Measurements from ENCODE around the gene RAD51B.
"Not testable (repeated sequence)": the region's sequence is repeated elsewhere in the genome, so short reads cannot be mapped to it uniquely, and the experiment has no call there.

The RAD51B gene

GRCh38 chr14:68219407-68219806 is 399.8 kb downstream of the RAD51B start:
- no peak for DNase-seq

DNA sequence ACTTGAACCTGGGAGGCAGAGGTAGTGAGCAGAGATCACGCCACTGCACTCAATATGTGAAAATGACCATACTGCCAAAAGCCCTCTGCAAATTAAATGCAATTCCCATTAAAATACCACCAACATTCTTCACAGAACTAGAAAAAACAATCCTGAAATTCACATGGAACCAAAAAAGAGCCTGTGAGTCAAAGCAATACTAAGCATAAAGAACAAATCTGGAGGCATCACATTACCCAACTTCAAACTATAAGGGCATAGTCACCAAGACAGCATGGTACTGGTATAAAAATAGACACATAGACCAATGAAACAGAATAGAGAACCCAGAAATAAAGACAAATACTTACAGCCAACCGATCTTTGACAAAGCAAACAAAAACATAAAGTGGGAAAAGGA is 401.5 kb downstream of the RAD51B start:
- DNase-seq: not testable (repeated sequence)

- DNase-seq: no peak
Observed at GRCh38 chr14:68222154-68222553, 402.6 kb downstream of the RAD51B start.

DNA sequence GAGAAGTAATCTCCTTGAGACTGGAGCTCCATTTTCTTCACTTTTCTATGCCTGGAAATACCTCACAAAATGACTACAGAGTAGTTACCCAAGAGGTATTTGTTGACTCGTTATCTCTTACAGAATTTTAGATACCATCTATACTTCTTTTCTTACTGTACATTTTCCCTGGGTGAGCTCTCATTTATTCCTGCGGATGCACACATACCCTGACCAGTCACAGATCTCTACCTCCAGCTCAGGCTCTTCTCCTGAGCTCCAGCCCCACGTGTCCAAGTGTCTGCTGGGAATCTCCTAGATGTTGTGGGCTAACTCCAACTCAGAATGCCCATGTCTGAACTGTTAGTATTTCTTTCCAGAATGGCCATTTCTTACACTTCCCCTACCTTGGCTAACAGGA is 403.1 kb downstream of the RAD51B start:
- no peak for DNase-seq

- DNase-seq: no peak
Observed at GRCh38 chr14:68223631-68224030, 404.1 kb downstream of the RAD51B start.

GRCh38 chr14:68225321-68225720 is 405.7 kb downstream of the RAD51B start:
- DNase-seq: no peak

DNA sequence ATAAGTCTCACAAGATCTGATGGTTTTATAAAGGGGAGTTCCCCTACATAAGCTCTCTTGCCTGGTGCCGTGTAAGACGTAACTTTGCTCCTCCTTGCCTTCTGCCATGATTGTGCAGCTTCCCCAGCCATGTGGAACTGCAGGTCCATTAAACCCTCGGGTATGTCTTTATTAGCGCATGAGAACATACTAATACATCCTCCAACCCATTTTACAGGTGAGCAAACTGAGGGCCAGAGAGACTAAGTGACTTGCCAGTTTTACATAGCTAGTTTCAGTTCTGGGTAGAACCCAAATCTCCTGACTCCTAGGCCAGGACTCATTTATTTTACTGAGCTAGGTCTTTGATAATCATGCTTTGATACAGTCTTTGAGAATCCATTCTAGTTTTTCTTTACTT is 406.9 kb downstream of the RAD51B start:
- no peak for DNase-seq

DNA sequence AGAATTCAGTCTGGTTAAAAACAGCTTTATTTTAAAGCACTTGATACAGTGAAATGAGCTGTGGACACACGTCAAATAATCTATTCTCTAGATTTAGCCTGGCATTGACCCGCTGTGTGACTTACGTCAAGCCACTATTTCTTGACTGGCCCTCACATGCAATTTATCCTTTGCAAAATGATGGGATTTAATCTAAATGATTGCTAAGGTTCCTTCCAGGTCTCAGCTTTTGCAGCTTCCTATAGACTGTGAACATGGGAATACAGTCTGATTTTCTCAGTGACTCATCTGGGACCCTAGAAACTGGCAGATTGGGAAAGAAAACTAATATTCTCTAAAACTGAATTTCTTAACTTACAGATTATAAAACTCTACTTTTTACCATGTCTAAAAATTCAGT is 409.1 kb downstream of the RAD51B start:
- DNase-seq: no peak

GRCh38 chr14:68229423-68230100 is 410.0 kb downstream of the RAD51B start:
- DNase-seq: no peak

DNA sequence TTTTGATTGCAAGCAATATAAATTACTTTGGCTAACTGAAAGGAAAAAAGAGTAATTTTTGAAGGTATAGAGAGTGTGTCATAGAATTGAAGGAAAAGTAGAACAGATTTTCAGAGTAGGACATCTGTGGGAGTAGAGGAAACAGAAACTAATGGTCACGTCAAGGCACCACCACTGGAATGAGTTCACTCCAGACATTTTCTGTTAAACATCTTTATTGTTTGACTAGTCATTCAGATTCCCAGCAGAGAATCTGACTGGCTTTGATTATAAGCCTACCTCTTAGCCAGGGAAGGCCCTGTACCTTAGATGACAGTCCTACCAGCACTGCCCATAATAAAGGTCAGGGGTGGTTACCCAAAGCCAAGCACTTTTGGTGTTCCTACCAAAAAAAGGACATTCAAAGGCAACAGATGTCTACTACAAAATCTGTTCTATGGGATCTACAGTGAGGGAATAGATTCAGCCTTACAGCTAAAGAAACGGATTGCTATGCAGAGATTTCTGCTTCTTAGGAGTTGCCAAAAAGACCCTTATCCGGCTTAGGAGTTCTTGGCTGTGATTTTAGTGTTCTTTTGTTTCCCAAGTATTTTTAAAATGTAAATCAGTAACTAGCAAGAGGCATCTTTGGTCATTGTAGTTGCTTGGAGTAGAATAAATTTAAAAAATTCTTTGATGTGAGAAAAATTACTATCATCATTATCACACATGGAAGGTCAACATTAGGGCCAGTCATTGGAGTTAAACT is 410.8 kb downstream of the RAD51B start:
- DNase-seq: no peak

DNA sequence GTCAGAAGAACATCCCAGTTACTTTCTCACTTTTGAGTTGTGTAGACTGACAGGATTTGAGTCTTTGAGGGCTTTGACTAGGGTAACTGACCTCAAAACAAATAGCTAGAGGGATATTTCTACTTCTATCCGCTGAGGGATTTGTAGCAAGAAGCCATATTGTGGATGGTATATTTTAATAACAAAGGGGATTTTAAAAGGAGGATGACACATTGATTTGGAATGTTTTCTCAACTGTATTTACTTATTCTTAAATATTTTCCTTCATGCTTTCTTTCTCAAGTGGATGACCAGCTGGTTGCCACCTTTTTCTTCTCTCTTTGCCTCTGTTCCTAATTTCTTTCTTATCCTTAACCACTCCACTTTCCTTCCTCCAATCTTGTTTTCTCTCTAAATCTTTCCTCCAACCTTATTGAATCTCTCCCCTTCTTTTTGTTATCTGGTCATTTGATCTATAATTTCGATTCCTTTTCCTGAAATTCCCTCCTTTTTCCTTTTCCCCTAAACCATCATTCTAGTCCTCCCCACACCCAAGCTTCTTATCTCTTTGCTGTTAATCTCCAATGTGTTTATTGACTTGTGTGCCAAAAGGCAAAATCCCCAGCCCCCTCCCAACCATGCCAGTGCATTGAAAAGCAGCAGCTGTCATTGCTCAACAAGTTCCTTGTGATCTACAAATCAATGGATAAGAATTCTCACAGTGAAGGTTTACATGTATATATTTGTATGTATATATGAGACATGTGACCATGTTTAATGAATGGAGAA is 411.6 kb downstream of the RAD51B start:
- no peak for DNase-seq

DNA sequence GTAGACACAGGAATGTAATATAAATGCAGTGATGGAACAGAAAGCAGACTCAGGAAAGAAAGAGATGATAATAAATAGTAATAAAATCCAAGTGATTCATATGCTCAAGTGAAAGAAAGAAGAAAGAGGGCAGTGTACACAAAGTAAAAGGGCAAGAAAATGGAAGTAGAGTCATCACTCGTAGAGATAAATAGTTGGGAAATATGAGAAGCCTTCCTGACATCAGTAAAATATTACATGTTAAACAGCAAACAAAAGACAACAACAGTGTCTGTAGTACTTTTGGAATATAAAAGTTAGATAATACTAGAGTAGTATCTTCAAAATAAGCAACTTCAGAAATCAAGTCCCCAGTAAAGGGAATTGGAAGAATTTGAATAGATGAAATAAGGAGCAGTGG is 412.3 kb downstream of the RAD51B start:
- no peak for DNase-seq

GRCh38 chr14:68232300-68233055 is 412.9 kb downstream of the RAD51B start:
- no peak for DNase-seq

GRCh38 chr14:68233101-68233784 is 413.7 kb downstream of the RAD51B start:
- DNase-seq: no peak

- DNase-seq: no peak
Observed at GRCh38 chr14:68234101-68234905, 414.7 kb downstream of the RAD51B start.

DNA sequence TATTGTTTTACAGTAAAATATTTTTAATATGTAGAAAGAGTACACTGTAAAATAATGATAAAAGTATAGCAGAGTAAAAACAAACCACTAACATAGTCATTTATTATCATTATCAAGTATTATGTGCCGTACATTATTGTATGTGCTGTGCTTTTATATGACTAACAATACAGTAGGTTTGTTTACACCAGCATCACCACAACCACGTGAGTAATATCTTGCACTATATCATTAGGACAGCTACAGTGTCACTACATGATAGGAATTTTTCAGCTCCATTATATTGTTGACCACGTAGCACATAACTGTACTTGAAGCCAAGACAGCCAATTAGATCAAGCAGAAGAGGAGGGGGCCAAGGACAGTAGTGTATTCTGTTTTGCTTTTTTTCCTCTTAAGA is 415.4 kb downstream of the RAD51B start:
- DNase-seq: no peak

GRCh38 chr14:68236582-68237458 is 417.2 kb downstream of the RAD51B start:
- DNase-seq: no peak

DNA sequence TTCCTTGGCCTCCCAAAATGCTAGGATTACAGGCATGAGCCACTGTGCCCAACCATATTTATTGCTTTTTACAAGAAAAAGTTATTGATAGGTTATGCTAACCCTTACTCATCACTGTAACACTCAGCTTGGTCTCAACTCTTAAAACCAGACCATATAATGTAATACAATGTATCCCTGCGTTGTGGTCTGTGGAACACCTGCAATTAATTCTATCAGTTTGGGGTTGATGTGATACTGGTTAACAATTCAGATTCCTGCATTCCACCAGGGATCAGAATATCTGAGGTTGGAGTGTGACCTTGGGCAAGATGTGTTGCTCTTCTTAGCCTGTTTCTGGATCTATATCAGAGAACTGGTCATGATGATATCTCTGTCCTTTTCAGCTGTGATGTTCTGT is 419.0 kb downstream of the RAD51B start:
- no peak for DNase-seq

DNA sequence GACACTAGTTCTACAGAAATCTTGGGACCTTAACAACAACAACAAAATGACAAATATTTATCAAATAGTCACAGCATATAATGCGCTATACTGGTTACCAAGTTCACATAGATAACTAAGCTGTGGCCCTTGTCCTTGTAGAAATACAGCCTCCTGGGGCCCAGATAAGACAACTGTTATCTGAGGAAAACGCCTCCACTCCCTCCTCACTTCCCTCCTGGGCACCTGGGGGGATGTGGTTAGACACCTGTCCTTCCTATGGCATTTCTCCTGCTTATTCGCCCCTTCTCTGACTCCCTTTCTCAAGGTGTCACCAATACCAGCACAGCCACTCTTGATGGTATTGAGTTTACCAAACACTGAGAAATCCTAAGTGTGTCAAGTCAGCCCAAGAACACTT is 419.4 kb downstream of the RAD51B start:
- DNase-seq: no peak

DNA sequence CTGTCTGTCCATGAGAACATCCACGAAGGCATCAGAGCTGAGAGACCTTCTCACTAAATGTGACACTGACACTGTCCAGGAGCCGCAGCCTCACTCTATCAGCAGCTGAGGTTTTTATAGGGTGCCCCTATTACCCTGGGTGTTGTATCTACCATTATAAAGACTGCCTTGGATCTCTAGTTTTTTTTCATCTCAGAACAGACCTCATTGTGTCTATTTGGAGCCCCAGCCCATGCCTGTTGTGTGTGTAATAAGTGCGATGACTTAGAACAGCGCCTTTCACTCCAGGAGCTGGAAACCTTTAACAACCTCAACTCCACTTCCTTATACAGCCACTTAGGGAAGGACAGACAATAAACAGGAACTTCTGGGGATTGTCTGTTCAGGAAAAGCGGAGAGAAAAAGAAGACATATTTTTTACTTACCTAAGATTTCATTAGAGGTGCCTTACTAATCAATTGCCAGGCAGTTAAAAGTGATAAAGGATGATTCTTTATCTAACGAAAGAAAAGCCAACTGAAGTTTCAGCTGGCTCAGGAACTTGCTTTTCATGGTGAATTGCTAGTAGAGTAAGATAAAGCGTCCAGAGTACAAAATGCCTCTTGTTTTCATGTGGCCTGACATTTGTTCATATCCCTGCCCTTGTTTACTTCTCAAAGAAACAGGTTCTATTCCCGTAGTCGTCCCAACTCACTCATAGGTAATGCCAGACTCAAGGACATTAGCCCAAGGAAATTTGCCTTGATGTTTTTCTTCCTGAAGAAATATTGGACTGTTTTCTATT is 420.6 kb downstream of the RAD51B start:
- DNase-seq: no peak
